GM19025 (cell line): Measurements from ENCODE around the gene SMYD2.

Experiments
- ATAC-seq: cut with Tn5 transposase; IDR thresholded peaks from one replicate; pipeline ENCODE4 v1.9.1; 2021; ENCODE audit warnings: mild to moderate bottlenecking, low read depth, moderate library complexity; ENCODE audit not compliant: unreplicated experiment

Gene SMYD2

GRCh38 chr1:214354440-214355148, 73.6 kb downstream of the SMYD2 start:
- ATAC-seq = no peak

DNA sequence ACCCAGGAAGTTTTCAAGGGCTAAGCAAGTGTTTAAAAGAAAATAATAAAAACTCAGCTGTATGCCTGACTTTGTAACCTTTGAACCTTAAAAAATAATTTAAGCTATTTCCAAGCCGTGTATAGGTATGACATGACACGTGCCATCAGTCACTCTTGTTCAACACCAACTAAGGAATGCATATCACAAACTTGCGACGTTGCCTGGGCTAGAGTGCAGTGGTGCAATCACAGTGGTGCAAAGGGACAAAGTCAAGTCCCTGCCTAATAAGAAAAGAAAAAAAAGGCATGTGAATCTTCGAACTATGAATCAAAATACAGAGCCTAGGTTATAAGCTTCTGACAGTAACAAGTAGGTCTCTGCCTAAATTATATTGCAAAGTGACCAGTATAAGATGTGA, 79.2 kb downstream of the SMYD2 start:
- no peak for ATAC-seq

DNA sequence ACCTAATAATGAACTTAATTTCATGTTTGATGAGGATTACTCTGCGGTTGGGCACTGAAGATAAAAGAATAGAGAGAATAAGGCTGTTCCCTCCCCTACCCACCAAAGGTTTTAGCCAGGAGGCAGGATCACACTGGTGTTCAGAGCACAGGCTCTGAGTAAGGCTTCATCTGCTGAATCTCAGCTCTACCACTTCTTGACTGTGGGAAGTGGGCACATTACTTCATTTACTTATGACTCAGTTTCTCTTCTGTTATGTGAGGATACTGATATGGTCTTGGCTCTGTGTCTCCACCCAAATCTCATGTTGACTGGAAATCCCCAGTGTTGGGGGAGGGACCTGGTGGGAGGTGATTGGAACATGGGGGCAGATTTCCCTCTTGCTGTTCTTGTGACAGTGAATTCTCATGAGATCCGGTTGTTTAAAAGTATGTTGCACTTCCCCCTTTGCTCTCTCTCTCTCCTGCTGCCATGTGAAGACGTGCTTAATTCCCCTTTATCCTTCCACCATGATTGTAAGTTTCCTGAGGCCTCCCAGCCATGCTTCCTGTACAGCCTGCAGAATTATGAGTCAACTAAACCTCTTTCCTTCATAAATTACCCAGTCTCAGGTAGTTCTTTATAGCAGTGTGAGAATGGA, 79.7 kb downstream of the SMYD2 start:
- no peak for ATAC-seq

- no peak for ATAC-seq
These were observed 80.7 kb downstream of the SMYD2 start for GRCh38 chr1:214361636-214362035.

DNA sequence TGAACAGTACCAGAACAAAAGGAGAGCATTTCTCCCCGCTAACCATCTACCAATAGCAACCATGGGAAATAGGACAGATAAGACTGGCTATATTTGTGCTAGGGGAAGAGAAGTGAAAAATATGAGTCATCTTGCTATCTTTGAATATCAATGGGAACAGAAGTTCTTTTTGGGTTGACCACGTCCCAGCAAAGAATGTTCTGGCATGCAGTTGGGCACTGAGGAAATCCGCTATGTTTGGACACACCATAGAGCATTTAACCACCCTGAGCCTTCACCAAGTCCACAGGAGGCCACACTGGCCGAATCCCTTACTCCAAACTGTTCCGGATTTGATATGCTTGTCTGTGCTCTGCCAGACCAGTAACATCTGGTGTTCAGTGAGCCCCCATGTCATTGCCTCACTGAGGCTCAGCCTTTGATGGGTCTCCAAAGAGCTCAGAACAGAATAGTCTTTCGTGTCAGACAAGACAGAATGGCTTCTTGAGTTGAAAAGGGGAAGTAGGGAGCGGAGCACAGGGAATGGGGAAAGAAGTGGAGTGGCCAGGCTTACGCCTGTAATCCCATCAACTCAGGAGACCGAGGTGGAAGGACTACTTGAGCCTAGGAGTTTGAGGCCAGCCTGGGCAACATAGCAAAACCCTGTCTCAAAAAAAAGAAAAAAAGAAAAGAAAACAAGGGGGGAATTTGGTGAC, 81.4 kb downstream of the SMYD2 start:
- ATAC-seq = no peak

GRCh38 chr1:214363386-214363785, 82.4 kb downstream of the SMYD2 start:
- ATAC-seq = no peak

GRCh38 chr1:214364386-214364785, 83.4 kb downstream of the SMYD2 start:
- no peak for ATAC-seq

- ATAC-seq = no peak
These were observed 83.9 kb downstream of the SMYD2 start for GRCh38 chr1:214364786-214365295.

DNA sequence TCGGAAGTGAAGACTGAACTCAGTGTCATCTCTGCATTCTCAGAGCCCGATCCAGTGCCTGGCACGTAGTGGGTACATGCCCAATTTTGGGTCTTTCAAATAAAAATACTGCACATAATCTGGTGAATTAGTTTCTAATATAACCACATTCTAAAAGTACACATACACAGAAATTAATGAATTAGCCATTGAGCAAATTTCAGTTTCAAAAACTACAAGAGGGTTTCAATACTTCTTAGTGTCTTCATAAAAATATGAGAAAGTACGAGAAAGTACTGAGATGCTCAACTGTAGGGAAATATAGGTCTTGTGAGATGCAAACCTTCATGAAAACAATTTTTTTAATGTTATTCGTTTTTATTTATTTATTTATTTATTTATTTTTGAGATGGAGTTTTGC, 86.9 kb downstream of the SMYD2 start:
- ATAC-seq = no peak

DNA sequence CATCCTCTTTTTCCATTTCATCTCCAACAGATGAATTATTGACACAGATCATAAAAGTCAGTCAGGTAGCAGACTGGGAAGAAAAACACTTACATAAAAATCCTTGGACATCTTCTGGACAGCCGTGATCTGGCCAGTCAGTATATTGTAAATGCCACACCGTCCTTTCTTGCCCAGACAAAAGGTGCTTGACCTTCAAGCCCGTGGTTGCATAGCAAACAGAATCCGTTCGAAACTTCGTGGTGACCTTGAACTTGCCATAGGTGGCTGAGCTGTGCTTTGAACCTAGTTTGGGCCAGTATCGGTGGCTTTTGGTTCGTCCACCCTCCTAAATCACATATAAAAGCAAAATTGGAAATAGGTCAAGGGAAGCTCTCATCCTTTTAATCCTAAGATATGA, 88.4 kb downstream of the SMYD2 start:
- no peak for ATAC-seq

DNA sequence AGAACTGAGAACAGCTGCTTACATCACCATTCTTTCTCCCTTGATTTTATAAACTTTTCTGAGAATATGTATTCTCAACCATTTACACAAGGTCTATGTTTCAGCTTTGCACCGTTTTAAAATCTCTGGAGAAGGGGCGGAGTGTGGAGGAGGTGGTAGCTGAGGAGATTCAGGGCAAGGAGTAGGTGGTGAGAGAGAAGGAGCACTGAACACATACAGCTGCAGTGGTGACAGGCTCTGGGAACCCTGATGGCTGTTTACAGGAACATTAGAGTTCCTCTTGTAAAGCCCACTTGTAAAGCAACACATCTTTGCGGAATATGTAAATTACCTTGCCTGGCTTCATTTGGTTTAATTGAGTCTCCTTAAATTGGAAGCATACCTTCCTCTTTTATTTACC, 89.7 kb downstream of the SMYD2 start:
- no peak for ATAC-seq

- no peak for ATAC-seq
These were observed 91.1 kb downstream of the SMYD2 start for GRCh38 chr1:214372092-214372491.

DNA sequence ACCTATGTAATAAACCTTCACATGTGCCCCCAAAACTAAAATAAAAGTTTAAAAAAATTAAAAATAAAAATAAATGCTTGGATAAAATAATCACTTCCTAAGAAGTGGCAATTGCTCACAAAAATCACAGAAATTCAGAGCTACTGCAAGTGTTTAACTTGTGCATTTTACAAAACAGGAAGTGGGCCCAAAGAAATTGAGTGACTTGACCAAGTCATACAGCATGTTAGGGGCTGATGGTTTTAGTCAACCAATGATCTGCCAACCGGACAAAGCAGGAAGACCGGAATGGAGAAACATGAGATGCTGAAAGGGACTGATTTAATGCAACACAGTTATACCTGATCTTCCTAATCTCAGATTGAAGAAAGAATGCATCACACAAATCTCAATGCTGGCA, 96.5 kb downstream of the SMYD2 start:
- ATAC-seq = no peak

- no peak for ATAC-seq
These were observed 96.9 kb downstream of the SMYD2 start for GRCh38 chr1:214377886-214378285.

DNA sequence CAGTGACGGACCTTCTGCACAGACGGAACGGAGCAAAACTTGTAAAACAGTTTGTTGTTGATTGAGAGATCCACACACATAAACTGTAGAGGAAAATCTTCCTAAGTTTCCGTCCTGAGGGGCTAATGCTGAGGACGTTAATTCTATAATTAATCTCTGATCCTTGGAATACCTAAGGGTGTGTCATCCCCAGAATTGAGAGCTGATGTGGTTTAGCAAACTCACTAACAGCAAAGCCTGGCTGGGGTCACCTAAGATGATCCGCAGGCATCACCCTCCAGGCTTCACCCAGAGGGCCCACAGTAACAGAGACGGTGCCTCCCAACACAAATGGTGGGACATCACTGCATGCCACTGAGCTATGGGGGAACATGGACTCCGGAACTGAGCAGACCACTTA, 97.5 kb downstream of the SMYD2 start:
- no peak for ATAC-seq

DNA sequence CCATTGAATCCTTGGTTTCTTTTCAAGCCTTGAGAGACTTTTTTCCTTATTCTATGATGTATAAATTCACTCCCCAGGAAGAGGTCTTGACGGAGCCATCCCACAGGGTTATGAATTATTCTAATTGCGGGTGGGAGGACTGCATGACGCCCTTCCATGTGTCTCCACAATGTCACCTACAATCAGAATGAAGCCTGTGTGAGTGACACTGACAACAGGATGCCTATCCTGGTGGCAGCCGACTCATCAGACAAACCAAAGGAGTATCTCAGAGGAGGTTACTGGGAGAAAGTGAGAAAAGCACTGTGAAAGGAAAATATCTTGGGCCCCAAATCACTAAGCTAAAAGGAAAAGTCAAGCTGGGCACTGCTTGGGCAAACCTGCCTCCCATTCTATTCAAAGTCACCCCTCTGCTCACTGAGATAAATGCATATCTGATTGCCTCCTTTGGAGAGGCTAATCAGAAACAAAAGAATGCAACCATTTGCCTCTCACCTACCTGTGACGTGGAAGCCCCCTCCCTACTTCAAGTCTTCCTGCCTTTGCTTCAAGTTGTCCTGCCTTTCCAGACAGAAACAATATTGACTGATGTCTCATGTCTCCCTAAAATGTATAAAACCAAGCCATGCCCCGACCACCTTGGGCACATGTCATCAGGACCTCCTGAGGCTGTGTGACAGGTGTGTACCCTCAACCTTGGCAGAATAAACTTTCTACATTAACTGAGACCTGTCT, 98.4 kb downstream of the SMYD2 start:
- ATAC-seq = no peak

DNA sequence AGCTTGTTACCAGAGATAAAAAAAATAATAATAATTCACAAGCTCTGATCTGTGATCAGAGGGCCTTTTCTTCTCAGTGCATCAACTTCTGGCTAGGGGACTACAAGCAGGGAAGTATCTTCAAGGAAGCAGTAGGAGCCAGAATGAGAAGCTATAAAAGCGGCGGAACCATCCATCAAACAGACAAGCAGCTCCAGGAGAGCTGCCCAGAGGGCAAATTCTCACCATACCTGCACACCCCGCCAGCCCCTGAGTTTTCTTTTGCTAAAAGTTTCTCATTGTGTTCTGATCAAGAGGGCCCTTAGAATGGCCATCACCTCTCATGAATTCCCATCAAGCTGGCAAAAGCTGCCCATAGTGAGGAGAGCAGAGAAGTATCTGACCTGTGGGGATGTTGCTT, 99.4 kb downstream of the SMYD2 start:
- no peak for ATAC-seq

- ATAC-seq = no peak
These were observed 100.2 kb downstream of the SMYD2 start for GRCh38 chr1:214380986-214381695.

GRCh38 chr1:214383381-214384372, 102.7 kb downstream of the SMYD2 start:
- no peak for ATAC-seq
